Large intestine (tissue), 3 donors: Measurements from ENCODE around the gene APP. TPM values are rescaled to one million over a fixed set of nuclear protein-coding genes. Genes with fewer than 3 reads are reported as not detected.

Source experiments
- DNase-seq, 2 donors: peaks; one replicate each; pipeline versions ENCODE4 v3.0.0 to v3.0.0-alpha.2; 2013
- H3K27ac ChIP-seq: one replicate; pipeline ENCODE4 v1.5.1; 2013; ENCODE audit warnings: low read length
- H3K27me3 ChIP-seq: 2 replicates; pipeline ENCODE4 v1.6.1; 2013; ENCODE audit warnings: low read length; ENCODE audit not compliant: control insufficient read depth, insufficient read depth
- H3K36me3 ChIP-seq: 2 replicates; pipeline ENCODE4 v1.6.1; 2013; ENCODE audit warnings: low read length; ENCODE audit not compliant: control insufficient read depth, insufficient read depth
- H3K4me1 ChIP-seq: one replicate; pipeline ENCODE4 v1.6.1; 2013; ENCODE audit warnings: low read length; ENCODE audit not compliant: control insufficient read depth, insufficient read depth
- H3K4me3 ChIP-seq: one replicate; pipeline ENCODE4 v1.5.1; 2013; ENCODE audit warnings: low read length
- H3K9me3 ChIP-seq: one replicate; pipeline ENCODE4 v1.6.1; 2013; ENCODE audit warnings: mild to moderate bottlenecking, low read depth, low read length, moderate library complexity; ENCODE audit not compliant: control insufficient read depth
- WGBS: methylation state at CpG from one replicate; pipeline ENCODE4 v1.1.5; 2013; ENCODE audit warnings: low lambda C conversion rate; ENCODE audit not compliant: insufficient coverage; 5-methylcytosine and 5-hydroxymethylcytosine counted together
- polyA plus RNA-seq: library from polyadenylated mRNA; unstranded; fragments of 120-200 nt; gene quantifications from one replicate; pipeline ENCODE4 v1.2.1, GENCODE V29; 2013

APP gene
- polyA plus RNA-seq, 1 donor = 265 TPM

DNA sequence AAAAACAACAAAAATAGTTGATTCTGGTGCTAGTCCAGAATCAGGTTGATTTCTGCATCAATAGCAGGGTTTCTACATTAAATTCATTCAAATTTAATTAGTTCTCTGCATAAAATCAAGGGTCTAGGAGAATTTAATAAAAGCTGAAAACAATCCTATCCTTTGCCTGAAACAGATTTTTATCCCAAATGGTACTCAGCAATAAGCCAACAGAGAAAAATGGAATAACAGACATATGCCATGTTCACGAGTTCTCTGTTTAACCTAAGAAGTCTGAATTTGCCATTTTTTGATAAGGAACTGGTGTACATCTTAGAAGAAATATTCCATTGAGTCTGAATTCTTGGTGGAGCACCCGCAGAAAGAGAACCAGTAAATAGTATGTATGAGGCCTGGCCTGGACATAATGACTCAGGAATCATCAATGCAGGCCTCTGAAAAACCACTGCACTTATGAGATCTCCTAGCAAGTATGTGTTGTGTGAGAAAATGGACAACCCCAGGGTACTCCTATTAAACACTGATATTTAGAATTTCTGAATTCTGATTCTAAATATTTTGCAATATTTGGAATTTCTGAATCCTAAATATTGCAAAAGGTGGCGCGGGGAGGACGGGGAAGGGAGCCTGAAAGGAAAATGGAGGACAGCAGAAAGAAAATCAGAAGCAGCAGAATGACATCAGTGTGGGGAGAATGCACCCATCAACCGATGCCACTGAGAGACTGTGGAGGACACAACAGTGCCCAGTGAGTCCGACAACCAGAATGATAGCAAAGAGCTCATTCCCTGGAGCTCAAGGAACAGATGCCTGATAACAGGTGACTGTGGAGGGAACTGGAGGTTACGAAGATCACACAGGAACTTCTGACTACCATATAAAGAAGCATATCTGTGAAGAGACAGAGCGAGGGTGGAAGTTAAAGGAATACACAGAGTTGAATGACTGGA is 97.6 kb downstream of the APP start:
- H3K4me3 ChIP-seq = no peak overlapping the region
- H3K27me3 ChIP-seq = no peaks in the 10 kb centered on the region
- no peaks in the 10 kb centered on the region for H3K9me3 ChIP-seq
- H3K27ac ChIP-seq = no peak overlapping the region
- no peaks in the 10 kb centered on the region for H3K36me3 ChIP-seq
- DNase-seq = no peak
- H3K4me1 ChIP-seq = peaks cover 10% of the 10 kb centered on the region
- WGBS = 94% methylated on average over 4 of the region's 9 CpGs

GRCh38 chr21:26070822-26071425 is 99.6 kb downstream of the APP start:
- Histone ChIP-seq H3K9me3 (no peaks in the 10 kb centered on the region), H3K4me1 (peaks cover 10% of the 10 kb centered on the region), H3K27ac (no peak overlapping the region), H3K36me3 (no peaks in the 10 kb centered on the region), H3K27me3 (no peaks in the 10 kb centered on the region), H3K4me3 (no peak overlapping the region)
- peak; percentile 11 to 44 for DNase-seq
- WGBS = 90% methylated on average over 2 of the region's 8 CpGs

- H3K36me3 ChIP-seq = no peaks in the 10 kb centered on the region
- H3K27me3 ChIP-seq = no peaks in the 10 kb centered on the region
- no peak overlapping the region for H3K27ac ChIP-seq
- no peaks in the 10 kb centered on the region for H3K9me3 ChIP-seq
- 39% methylated on average over 2 of the region's 2 CpGs for WGBS
- no peak for DNase-seq
- H3K4me3 ChIP-seq = no peak overlapping the region
- peaks cover 10% of the 10 kb centered on the region for H3K4me1 ChIP-seq
Observed at GRCh38 chr21:26070121-26070520, 100.4 kb downstream of the APP start.

DNA sequence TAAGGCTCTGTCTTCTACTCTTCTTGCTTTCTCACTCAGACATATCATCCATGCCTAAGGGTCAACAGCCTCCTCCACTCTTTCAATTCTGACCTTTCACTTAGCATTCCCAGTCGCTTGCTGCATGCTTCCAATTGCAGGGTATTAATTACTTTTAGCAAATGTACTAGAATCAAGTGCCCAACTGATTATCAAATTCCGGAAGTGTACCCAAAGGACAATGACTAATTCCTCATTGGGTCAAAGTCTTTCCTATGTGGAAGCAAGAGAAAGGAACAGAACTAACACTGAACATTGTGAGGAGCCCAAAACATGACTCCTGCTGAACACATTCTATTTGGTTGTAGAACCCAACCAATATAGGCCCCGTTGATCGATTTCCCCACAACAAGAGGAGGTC is 101.8 kb downstream of the APP start:
- no peaks in the 10 kb centered on the region for H3K27me3 ChIP-seq
- H3K9me3 ChIP-seq = no peaks in the 10 kb centered on the region
- DNase-seq = peak in 1 of 2 donors; percentile 22
- H3K27ac ChIP-seq = no peak overlapping the region
- WGBS = no CpG with 5 or more reads among the region's 4 CpGs
- no peaks in the 10 kb centered on the region for H3K36me3 ChIP-seq
- H3K4me3 ChIP-seq = no peak overlapping the region
- H3K4me1 ChIP-seq = peaks cover 10% of the 10 kb centered on the region

DNA sequence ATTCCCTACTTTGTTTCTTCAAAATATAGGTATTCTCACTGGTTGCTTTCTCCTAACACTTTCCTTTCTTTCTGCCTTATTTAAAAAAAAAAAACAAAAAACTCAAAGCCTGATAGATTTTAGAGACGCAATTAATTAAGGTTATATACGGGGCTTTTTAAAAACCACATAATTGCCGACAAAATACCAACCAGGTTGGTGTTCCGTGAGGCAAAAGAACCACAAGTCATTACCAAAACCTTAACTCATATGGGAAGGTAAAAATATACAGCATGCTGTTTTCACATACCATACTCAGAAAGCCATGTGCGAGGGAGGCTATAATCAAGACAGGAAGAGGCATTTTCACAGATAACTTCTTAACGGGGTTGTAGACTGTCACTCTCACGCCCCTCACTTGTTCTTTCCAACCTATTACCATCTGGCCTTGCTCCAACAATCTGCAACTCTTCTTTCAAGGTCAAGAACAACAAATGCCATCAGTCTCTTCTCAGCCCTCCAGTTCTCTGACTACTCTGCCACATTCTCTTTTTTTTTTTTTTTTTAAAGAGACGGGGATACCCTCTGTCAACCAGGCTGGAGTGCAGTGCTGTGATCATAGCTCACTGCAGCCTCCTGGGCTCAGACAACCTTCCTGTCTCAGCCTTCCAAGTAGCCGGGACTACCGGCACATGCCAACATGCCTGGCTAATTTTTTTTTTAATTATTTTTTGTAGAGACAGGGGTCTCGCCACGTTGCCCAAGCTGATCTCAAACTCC is 102.6 kb downstream of the APP start:
- H3K4me1 ChIP-seq = peaks cover 10% of the 10 kb centered on the region
- 80% methylated on average over 8 of the region's 12 CpGs for WGBS
- H3K4me3 ChIP-seq = no peak overlapping the region
- DNase-seq = no peak
- no peaks in the 10 kb centered on the region for H3K27me3 ChIP-seq
- H3K27ac ChIP-seq = no peak overlapping the region
- H3K36me3 ChIP-seq = no peaks in the 10 kb centered on the region
- no peaks in the 10 kb centered on the region for H3K9me3 ChIP-seq

GRCh38 chr21:26064506-26064905 is 106.1 kb downstream of the APP start:
- Histone ChIP-seq H3K9me3 (no peaks in the 10 kb centered on the region), H3K27me3 (no peaks in the 10 kb centered on the region), H3K27ac (no peak overlapping the region), H3K4me1 (no peaks in the 10 kb centered on the region), H3K36me3 (no peaks in the 10 kb centered on the region), H3K4me3 (no peak overlapping the region)
- WGBS = 100% methylated on average over 1 of the region's 6 CpGs
- DNase-seq = no peak

- DNase-seq = no peak
- no CpG with 5 or more reads among the region's 4 CpGs for WGBS
- no peaks in the 10 kb centered on the region for H3K9me3 ChIP-seq
Observed at GRCh38 chr21:26061437-26061836, 109.1 kb downstream of the APP start.

GRCh38 chr21:26060335-26061115 is 110.0 kb downstream of the APP start:
- H3K36me3 ChIP-seq = no peaks in the 10 kb centered on the region
- H3K27me3 ChIP-seq = no peaks in the 10 kb centered on the region
- no peak overlapping the region for H3K4me3 ChIP-seq
- no peak overlapping the region for H3K27ac ChIP-seq
- H3K4me1 ChIP-seq = no peaks in the 10 kb centered on the region
- H3K9me3 ChIP-seq = no peaks in the 10 kb centered on the region
- DNase-seq = no peak
- WGBS = 60% methylated on average over 3 of the region's 7 CpGs

More at GRCh38 chr21:26061437-26061836, 109.1 kb downstream of the APP start:
- Histone ChIP-seq H3K36me3 (no peaks in the 10 kb centered on the region), H3K27me3 (no peaks in the 10 kb centered on the region), H3K27ac (no peak overlapping the region), H3K4me3 (no peak overlapping the region), H3K4me1 (no peaks in the 10 kb centered on the region)

- H3K4me1 ChIP-seq = no peaks in the 10 kb centered on the region
- H3K9me3 ChIP-seq = no peaks in the 10 kb centered on the region
- H3K4me3 ChIP-seq = no peak overlapping the region
- H3K36me3 ChIP-seq = peaks cover 4% of the 10 kb centered on the region
- 90% methylated on average over 2 of the region's 6 CpGs for whole genome bisulfite sequencing
- DNase-seq = no peak
- H3K27ac ChIP-seq = no peak overlapping the region
- H3K27me3 ChIP-seq = no peaks in the 10 kb centered on the region
Observed at GRCh38 chr21:26057477-26058170, 112.9 kb downstream of the APP start.
